GM19438 (cell line): ENCODE measurements around the gene RAI2.

Source experiments
- ATAC-seq: cut with Tn5 transposase; IDR thresholded peaks from one replicate; pipeline ENCODE4 v1.9.1; 2021; ENCODE audit warnings: low read depth; ENCODE audit not compliant: unreplicated experiment

RAI2 gene

DNA sequence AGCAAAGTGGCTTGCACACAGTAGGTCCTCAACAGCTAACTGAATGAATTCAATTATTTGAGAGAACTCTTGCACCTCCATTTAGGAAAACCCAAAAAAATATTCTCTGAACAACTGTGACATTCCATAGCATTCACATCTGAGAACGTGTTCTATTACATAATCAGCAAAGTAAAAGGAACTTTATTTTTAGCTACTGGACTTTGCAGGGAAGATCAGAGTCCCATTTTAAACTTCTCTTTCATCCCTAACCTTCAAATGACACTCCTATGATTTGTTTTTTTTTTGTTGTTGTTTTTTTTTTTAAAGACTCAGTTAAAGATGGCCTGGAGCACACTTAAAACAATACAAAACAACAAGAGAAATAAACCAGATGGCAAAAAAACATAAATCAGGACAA is 30.9 kb downstream of the RAI2 start:
- no peak for ATAC-seq

DNA sequence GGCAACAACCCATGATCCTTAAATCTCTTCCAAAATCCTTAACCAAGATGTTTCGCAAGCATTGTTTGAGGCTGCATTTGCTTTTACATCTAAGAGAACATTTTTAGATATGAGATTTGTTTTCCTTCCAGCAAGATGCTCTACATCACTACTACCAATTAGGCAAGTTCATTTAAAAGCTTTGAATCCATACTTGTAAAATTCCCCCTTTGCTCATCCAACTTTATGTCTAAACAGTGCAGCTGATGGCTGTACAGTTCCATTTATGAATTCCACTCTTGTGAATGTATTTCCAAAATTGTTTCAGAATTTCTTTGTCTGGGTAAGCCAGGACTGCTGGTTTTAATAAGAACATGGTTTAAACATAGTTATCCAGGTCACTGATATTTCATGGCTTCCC is 31.5 kb downstream of the RAI2 start:
- no peak for ATAC-seq

DNA sequence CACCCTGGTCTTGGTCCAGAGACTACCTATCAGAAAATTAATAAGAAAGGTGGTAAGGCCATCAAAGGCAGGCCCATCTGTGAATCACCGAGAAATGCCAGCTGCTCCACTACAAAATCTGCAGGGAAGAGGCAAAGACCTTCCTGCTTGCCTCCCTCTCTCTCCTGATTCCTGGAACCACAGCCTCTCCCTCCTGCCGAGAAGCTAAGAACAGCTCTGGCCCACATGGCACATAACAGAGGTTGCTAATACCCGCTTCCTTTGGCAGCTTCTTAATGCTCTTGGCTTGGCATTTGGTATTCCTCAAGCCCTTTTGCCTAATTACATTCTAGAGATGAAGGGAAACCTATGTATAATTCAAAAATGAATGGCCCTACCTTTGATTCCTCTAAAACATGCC is 32.9 kb downstream of the RAI2 start:
- ATAC-seq, result no peak

DNA sequence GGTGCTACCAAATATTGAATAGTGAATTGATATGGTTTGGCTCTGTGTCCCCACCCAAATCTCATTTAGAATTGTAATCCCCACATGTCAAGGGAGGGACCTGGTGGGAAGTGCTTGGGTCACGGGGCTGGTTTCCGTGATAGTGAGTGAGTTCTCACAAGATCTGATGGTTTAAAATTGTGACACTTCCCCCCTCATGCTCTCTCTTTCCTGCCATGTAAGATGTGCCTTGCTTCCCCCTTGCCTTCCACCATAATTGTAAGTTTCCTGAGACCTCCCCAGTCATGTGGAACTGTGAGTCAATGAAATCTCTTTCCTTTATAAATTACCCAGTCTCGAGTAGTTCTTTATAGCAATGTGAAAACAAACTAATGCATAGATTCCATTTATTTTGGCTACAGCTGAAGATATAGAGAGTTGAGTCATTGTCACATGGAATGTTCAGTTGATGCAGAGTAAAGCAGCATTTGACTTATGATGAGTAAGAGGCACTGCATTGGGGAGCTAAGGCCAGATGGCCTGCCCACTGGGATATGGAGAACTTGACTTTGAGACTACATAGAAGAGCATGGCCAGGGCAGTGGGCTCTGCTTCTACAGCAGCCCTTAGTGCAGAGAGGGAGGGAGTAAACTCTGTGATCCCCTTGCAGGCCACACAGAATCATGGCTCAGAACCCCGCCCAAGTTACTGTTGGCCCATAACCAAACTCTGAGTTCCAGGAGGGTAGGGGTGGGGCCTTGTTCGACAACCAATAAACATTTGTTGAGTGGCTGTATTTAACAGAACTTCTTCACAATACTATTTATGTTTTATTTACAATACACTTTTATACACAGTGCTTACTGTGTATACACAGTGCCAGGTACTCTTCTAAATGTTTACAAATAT is 34.2 kb downstream of the RAI2 start:
- no peak for ATAC-seq

DNA sequence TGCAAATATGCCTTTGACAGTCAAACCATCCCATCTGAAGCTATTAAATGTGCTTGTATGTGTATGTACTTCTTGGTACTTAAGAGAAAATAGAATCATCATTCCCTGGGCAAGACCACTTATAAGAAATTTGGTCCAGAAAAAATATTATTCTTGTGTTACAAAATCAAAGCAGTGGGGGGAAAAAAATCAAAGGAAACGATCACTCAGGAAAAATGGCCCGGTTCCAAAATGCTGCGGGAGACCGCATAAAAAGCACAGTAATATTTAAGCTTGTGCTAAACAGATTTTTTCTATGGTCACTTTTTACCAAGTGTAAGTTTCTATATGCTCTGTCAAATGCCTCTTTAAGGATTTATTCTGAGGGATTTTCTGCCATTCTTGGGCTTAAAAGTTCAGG is 36.1 kb downstream of the RAI2 start:
- no peak for ATAC-seq

DNA sequence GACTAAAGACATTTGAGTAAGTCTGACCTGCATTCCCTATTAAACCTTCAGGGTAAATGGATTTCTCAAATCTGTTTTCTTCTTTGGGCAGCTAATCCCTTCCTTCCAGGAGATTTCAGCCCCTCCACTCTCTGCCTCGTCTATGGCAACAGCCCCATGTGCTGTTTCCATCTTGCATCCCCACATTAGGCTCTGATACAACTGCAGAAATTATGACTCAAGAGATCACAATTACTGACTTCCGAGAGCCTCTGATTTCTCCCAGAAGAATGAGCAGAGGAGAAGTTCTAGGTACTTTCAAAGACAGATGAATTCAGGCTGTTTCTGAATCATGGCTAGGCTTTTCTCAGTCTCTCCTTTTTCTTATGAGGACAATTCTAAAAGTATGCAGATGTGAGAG is 38.7 kb downstream of the RAI2 start:
- no peak for ATAC-seq

DNA sequence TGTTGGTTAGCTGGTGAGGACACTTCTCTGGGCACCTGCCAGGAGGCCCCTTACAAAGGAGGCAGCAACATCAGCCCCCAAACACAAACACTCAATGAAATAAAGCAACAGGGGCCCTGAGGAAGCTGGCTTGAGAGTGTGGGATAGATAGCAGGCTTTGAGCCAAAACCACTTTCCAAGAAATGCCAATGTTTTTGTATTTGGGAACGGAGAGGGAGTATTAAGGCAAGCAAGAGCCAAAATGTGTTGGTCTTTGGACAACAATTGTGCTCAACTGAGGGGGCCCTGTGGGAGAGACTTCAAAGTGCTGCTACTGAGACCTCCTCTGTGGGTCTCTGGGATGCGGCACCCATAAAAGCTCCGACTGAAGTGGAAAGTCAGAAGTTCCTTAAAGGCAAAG is 41.0 kb downstream of the RAI2 start:
- ATAC-seq, result no peak

DNA sequence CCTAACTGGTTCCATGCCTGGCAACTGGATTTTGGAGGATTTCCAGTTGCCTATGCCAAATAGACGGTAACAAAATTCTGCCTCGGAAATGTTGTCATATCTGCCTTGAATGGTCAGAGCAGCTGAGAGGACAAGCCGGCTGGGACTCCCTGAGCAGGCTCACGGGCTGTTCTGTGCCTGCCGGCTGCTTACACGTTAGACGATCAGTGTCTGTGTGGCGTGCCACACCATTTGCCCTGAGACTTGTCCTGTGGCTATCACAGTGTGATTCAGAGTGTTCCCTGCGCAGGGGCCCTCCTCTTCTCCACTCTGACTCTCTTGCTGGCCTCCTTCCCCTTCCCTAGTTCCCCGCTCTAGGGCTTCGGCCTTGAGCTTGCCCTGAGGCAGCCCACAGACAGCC is 42.4 kb downstream of the RAI2 start:
- ATAC-seq, result no peak

DNA sequence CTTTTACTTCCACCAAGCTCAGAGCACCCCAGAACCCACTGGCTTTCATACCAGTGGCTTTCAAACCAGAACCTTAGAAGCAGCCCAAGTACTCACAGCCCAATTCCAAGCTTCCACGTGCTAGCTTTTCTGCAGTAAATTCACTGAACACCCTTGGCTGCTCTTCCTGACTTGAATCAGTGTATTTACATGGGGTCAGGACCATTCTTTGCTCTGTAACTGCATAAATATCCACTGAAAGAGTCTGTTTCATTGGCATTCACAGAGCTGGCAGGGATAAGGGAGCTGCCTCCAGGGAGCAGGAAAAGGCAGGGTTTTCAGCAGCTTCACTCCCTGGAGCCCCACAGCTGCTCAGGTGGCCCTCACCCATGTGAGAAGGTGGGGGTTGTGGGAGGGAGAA is 43.8 kb downstream of the RAI2 start:
- ATAC-seq, result no peak

DNA sequence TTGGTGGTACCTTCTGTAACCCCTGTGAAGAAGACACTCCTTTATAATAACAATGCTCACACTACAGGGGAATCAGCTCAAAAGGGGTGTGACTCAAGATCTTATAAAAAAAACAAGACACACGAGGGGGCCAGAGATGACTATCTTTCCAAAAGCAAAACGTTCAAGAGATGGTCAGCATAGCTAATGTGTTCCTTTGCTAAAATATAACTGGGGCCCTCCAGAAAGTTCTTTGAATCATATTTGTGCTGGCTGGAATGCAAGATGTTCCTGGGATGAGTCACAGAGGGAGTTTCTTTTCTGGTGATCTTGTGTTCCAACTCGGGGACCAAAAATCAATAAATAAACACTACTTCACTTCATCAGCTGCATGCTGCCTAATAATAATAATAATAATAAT is 46.5 kb downstream of the RAI2 start:
- ATAC-seq, result no peak

DNA sequence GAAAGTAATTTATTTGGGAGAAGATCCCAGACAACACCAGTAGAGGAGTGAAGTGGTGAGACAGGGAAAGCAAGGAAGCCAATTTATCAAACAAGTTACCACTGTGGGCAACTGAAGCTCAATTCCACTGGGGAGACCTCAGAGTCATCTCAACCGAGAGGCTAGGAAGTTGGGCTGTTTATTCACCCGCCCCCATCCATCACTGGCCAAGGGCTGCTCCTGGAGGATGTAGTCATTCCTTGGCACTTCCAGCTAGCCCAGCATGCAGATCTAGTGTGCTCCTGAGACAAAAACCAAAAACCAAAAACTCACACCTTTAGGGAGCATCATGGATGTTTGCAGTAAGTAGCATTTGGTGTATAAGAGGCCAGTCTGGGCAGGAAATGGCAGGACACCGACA is 47.0 kb downstream of the RAI2 start:
- no peak for ATAC-seq

DNA sequence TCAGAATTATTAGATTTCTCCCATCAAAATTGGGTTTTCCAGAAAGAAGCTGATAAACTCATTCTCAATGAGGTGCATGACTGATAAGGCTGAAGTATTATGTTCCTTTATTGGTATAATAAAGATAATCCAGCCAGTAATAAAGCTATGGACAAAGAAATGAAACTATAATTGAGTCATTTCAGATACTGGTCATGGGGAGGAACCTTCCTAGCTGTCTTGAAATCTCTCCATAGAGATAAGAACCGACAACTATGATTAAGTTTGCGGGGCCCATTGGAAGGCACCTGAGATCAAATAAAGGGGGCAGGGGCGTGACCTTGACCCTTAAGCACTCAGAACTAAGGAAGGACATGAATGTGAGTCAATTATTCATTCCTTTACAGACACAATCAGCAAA is 47.8 kb downstream of the RAI2 start:
- no peak for ATAC-seq

DNA sequence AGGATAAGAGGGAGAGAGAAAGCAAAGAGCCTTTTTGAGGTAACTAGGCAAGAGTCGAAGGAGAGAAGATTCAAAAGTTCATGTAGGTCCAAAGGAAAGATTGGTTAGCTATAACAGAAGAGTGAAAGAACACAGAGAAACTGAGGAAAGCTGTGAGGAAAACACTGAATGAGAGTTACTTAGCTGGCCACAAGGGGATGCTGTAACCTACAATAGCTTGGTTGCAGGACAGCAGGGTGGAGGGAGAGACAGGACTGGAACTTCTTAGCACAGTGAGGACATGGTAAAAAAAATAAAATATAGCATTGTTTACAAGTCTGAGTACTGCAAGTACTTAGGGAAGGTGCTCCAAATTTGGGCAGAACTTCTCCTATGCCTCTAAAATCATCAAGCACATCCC is 48.3 kb downstream of the RAI2 start:
- ATAC-seq, result no peak

DNA sequence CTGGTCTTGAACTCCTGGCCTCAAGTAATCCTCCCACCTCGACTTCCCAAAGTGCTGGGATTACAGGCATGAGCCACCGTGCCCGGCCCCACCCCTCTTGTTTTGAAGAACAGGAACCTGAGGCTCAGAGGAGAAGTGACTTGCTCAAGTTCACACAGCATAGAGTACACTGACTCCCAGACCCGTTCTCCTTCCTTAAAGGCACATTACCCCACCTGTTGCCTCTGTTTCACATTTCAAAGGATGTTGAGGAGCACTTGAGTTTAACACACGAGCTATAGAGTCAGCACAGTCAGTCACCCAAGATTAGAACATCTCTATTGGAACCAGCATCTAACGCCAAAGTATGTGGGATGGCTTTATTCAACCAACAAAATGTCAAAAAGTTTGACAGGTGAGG is 51.1 kb downstream of the RAI2 start:
- no peak for ATAC-seq

DNA sequence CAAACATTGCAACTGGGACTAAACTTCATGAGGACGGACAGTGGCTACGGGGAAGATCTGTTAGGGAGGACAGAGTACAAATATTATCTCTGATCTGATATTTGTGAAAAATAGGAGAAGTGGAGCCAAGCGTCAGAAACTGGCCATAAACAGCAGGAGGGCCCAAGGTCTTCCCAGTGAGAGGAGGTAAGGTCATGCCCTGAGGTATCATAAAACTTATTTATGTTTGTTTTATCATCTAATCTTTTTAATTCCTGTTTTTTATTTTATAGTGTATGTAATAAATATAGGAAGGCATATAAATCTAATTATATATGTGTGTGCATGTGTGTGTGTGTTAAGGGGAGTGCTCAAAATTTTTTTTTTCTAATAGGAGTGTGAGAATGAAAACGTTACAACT is 51.8 kb downstream of the RAI2 start:
- ATAC-seq, result no peak

DNA sequence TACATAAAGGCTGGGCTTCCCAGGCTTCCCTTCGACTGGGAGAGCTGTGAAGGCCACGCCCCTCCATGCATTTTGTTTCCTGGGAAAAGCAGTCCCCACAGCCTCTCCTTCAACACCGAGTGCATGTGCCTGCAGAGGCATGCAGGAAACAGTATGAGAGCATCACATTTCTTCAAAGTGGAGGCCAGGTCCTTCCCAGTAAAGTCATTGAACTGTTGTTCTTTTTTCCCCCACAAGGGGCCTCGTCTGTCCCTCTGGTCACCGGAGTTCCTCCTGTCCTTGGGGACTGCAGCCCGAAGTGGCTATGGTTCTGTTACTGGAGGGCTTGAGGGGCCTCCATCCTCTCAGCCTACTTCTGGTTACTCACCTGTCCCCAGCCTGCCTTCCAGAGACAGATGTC is 56.0 kb downstream of the RAI2 start:
- ATAC-seq, result no peak

DNA sequence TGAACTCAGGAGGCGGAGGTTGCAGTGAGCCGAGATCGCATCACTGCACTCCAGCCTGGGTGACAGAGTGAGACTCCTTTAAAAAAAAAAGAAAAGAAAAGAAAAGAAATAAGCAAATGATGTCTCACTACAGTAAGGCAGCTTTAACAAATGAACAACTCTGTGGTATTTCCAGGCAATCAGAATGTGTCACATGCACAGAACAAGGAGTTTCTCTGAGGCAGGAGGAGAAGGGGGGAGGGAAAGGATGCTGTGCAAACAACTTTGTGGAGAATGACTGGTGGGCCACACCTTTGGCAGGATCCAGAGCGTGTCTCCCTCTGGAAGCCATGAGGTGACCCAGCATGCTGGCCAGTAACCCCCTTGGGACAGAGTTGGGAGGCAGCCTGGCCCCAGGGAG is 57.6 kb downstream of the RAI2 start:
- no peak for ATAC-seq

DNA sequence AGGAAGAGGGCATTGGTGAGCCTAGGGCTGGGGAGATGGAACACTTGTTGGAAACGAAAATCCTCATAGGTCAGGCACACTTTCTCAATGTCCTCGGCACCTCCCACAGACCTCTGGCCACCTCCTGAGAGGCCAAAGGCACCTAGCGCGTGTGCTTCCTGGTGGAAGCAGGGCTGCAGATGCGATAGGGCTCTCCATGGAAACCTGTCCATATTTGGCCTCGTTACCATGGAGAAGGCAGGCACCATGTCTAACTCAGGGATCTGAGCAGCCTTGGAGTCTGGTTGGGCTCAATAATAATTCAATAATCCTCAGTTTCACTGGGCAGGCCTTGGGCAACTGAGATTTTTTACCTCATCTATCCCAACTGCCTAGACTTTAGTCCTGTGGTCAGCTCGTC is 58.3 kb downstream of the RAI2 start:
- no peak for ATAC-seq

DNA sequence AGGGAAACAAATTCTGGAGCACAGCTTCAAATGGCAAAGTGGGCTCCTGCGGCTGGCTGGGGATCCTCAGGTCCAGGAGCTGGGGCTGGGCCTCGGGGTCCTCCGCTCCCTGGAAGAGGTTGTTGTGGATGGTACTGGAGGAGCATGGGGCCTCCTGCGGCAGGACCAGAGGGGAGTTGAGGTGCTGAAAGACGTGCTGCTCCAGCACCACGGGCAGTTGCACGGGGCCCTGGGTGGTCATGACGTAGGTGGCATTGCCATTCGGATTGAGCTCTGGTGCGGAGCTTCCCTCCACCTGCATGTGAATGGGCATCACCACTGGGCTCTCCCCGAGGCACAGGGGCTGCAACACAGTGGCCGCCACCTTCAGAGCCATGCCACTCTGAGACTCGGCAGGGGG is 59.7 kb downstream of the RAI2 start:
- ATAC-seq, result no peak

DNA sequence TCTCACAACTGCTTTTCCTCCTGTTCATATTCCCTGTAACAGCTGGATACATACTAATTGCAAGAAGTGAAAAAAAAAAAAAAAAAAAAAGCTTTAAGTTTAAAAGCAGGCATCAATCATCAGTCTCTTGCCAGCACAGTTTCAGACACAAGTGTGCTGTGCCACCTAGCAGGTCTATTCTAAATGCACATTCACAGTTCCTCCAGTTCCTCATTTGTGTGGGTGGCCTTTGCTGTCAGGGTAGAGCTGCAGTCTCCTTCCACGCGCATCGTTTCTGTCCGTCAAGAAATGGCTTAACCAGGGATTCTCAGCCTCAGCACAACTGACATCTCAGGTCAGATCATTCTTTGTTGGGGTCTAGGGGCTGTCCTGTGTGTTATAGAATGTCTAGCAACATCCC is 62.2 kb downstream of the RAI2 start:
- no peak for ATAC-seq

DNA sequence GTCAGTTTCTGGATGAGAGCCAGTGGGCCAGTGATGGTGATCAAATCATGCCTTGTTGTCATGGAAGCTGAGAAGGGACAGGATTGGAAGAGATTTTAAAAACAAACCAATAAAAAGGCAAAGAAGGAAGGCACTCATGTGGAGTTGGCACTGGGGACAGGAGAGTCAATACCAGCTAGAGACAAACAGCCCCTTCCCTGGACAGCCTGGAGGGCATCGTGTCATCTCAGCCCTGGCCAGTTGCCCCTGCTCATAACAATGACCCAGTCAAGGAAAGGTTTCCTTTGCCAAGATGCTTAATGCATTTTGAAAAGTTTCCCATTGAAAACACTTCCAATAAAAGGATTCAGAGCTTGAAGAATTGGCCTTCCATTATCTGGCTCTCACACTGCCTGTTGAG is 68.3 kb downstream of the RAI2 start:
- ATAC-seq, result no peak

DNA sequence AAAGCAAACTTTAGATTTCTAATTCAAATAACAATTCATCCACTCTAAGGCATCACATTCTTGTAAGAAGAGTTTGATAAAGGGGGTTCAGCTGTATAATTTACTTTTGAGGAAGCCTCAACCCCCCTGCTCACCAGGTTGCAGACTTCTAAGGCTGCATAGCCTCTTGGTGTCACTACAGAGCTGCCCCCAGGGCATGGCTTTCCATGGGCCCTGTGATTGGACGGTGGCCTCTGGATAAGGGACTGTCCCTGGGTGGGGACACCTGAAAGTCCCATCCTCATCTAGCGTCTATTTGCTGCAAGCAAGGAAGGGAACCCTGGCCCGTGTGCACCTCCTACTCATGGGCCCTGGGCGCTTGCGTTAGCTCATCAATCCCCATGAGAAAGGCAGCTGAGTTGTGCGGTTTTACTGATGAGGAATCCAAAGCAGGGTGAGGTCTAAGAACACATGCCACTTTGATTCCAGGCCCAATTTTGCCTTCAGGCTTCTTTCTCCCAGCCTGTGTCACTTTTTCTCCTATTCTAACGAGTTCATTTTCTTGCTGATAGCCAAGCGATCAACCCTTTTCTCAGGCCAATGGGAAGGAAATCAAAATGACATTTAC is 72.0 kb downstream of the RAI2 start:
- no peak for ATAC-seq
